ENCODE measurements around the gene PFKM.

The PFKM gene

DNA sequence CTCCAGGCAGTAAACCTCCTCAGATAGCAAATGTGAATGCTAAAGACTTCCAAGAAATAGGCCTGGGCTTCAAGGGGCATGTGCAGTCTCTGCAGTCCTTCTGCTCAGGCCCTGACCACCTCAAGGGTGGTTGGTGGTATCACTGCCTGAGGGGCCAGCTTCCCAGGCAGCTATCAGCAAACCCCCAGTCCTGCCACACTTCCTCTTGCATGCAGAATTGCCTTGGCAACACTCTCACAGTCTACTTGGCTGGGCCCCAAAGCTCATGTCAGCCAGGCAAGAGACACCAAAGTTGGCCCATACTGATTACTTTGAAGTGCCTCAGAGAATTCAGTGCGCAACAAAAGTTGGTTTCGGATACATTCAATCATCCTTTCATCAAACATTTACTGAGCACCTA is 41.6 kb downstream of the PFKM start:
- H3K4me3 ChIP-seq (ENCODE audit: low read depth, low read length), result no peak overlapping the region
- in situ Hi-C loops (cut with HindIII; ENCODE audit: low sequenced_read_pairs), result no loop called here
- DNase-seq (ENCODE audit: low read depth, low spot score), result no peak
- TF ChIP-seq, protein P1, sequence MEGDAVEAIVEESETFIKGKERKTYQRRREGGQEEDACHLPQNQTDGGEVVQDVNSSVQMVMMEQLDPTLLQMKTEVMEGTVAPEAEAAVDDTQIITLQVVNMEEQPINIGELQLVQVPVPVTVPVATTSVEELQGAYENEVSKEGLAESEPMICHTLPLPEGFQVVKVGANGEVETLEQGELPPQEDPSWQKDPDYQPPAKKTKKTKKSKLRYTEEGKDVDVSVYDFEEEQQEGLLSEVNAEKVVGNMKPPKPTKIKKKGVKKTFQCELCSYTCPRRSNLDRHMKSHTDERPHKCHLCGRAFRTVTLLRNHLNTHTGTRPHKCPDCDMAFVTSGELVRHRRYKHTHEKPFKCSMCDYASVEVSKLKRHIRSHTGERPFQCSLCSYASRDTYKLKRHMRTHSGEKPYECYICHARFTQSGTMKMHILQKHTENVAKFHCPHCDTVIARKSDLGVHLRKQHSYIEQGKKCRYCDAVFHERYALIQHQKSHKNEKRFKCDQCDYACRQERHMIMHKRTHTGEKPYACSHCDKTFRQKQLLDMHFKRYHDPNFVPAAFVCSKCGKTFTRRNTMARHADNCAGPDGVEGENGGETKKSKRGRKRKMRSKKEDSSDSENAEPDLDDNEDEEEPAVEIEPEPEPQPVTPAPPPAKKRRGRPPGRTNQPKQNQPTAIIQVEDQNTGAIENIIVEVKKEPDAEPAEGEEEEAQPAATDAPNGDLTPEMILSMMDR (IDR thresholded peaks at IDR 0.05; ENCODE audit: low read depth, low read length), result no peak

- no peak for DNase-seq (ENCODE audit: low read depth, low spot score)
- no peak overlapping the region for H3K4me3 ChIP-seq (ENCODE audit: low read depth, low read length)
- in situ Hi-C loops (cut with HindIII; ENCODE audit: low sequenced_read_pairs), result no loop called here
- TF ChIP-seq, protein P1 (IDR thresholded peaks at IDR 0.05; ENCODE audit: low read depth, low read length), result no peak
Measured at GRCh38 chr12:48163150-48163747, 44.1 kb downstream of the PFKM start.

GRCh38 chr12:48164451-48164850 is 45.3 kb downstream of the PFKM start:
- H3K4me3 ChIP-seq (ENCODE audit: low read depth, low read length), result no peak overlapping the region

GRCh38 chr12:48165089-48165981 is 46.2 kb downstream of the PFKM start:
- in situ Hi-C loops (cut with HindIII; ENCODE audit: low sequenced_read_pairs), result no loop called here
- H3K4me3 ChIP-seq (ENCODE audit: low read depth, low read length), result no peak overlapping the region
- peak; percentile 52 for DNase-seq (ENCODE audit: low read depth, low spot score)
- TF ChIP-seq, protein P1 (IDR thresholded peaks at IDR 0.05; ENCODE audit: low read depth, low read length), result peak; percentile 94

More at GRCh38 chr12:48164451-48164850, 45.3 kb downstream of the PFKM start:
- DNase-seq (ENCODE audit: low read depth, low spot score), result no peak
- TF ChIP-seq, protein P1 (IDR thresholded peaks at IDR 0.05; ENCODE audit: low read depth, low read length), result no peak
- in situ Hi-C loops (cut with HindIII; ENCODE audit: low sequenced_read_pairs), result no loop called here

- TF ChIP-seq, protein P1 (IDR thresholded peaks at IDR 0.05; ENCODE audit: low read depth, low read length), result no peak
- no peak for DNase-seq (ENCODE audit: low read depth, low spot score)
- H3K4me3 ChIP-seq (ENCODE audit: low read depth, low read length), result no peak overlapping the region
- in situ Hi-C loops (cut with HindIII; ENCODE audit: low sequenced_read_pairs), result no loop called here
Measured at GRCh38 chr12:48169011-48169410, 49.8 kb downstream of the PFKM start.

- H3K4me3 ChIP-seq (ENCODE audit: low read depth, low read length), result no peak overlapping the region
- TF ChIP-seq, protein P1 (IDR thresholded peaks at IDR 0.05; ENCODE audit: low read depth, low read length), result no peak
- peak; percentile 24 for DNase-seq (ENCODE audit: low read depth, low spot score)
- in situ Hi-C loops (cut with HindIII; ENCODE audit: low sequenced_read_pairs), result no loop called here
Measured at GRCh38 chr12:48175613-48176416, 56.7 kb downstream of the PFKM start.
